ENCODE data around the gene DPP7. TPM values are rescaled to one million over a fixed set of nuclear protein-coding genes. Genes with fewer than 3 reads are reported as not detected.

Gene DPP7
- total RNA-seq, 4 donors from 2014 or later, result 123 to 144 (median 138) TPM

DNA sequence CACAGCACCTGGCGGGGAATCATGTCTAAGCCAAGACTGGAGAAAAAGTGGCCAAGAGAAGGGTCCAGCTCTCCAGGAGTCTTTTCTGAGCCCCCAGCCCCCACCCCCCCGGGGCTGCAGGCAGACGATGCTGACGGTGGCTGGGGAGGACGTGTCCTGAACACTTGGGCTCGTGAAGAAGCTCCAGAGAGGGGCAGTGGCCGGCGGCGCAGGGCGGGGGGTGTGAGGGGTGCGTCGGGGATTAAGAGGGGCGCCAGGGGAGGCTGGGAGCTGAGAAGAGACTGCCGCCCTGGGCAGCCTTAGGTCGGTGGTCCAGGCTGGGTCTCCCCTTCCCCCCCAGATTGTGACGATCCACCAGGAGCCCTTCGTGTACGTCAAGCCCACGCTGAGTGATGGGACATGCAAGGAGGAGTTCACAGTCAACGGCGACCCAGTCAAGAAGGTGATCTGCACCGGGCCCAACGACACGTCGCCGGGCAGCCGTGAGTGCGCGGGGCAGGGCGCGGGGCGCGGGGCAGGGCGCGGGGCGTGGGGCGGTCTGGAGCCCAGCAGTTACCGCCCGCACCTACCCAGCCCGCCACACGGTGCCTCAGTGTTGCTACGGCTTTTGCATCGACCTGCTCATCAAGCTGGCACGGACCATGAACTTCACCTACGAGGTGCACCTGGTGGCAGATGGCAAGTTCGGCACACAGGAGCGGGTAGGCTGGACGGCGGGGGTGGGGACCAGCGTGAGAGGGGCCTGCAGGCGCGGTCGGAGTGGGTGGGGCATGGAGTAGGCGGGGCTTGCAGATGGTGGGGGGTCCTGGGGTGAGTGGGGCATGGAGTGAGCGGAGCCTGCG lies 46.4 kb upstream of the DPP7 start:
- intact Hi-C loops (cut with DNase I; ENCODE audit: low total_unique reads), result no loop called here
- TF ChIP-seq, protein P1, sequence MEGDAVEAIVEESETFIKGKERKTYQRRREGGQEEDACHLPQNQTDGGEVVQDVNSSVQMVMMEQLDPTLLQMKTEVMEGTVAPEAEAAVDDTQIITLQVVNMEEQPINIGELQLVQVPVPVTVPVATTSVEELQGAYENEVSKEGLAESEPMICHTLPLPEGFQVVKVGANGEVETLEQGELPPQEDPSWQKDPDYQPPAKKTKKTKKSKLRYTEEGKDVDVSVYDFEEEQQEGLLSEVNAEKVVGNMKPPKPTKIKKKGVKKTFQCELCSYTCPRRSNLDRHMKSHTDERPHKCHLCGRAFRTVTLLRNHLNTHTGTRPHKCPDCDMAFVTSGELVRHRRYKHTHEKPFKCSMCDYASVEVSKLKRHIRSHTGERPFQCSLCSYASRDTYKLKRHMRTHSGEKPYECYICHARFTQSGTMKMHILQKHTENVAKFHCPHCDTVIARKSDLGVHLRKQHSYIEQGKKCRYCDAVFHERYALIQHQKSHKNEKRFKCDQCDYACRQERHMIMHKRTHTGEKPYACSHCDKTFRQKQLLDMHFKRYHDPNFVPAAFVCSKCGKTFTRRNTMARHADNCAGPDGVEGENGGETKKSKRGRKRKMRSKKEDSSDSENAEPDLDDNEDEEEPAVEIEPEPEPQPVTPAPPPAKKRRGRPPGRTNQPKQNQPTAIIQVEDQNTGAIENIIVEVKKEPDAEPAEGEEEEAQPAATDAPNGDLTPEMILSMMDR (IDR thresholded peaks at IDR 0.05), result no peak
- TF ChIP-seq POLR2A (IDR thresholded peaks at IDR 0.05), result no peak
- no peak for DNase-seq (ENCODE audit: low spot score in 2 of 2)
- WGBS, 2 donors, result 30 to 34% methylated on average over 33 to 38 of the region's 56 CpGs
- H3K4me3 ChIP-seq (ENCODE audit: low read depth, poor library complexity, severe bottlenecking), result no peak overlapping the region

DNA sequence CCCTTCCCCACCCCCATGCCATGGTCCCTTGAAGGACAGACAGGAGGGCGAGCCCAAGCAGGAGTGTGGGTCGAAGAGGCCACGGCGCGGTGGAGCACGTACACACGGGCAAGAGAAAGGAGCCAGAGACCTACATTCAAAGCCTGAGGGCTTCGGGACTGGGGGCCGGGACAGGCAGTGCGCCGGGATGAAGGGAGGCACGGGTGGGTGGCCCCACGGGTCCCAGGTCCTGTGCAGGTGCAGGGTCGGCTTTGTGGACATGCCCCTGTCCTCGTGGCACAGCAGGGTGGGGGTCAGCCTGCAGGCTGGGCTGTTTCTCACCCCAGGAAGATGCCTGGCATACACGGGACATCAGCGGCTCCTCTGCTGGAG lies 45.5 kb upstream of the DPP7 start:
- no peak for DNase-seq (ENCODE audit: low spot score in 2 of 2)

GRCh38 chr9:137159105-137160053 lies 44.8 kb upstream of the DPP7 start:
- WGBS, 2 donors, result 37 to 41% methylated on average over 14 of the region's 14 CpGs
- DNase-seq (ENCODE audit: low spot score in 2 of 2), result no peak
- intact Hi-C loops (cut with DNase I; ENCODE audit: low total_unique reads), result no loop called here
- no peak for TF ChIP-seq POLR2A (IDR thresholded peaks at IDR 0.05)
- TF ChIP-seq, protein P1 (IDR thresholded peaks at IDR 0.05), result no peak
- H3K4me3 ChIP-seq (ENCODE audit: low read depth, poor library complexity, severe bottlenecking), result no peak overlapping the region

More for the DNA sequence above, 45.5 kb upstream of the DPP7 start:
- WGBS, 2 donors, result 44 to 60% methylated on average over 17 of the region's 17 CpGs
- H3K4me3 ChIP-seq (ENCODE audit: low read depth, poor library complexity, severe bottlenecking), result no peak overlapping the region
- TF ChIP-seq POLR2A (IDR thresholded peaks at IDR 0.05), result no peak
- TF ChIP-seq, protein P1 (IDR thresholded peaks at IDR 0.05), result no peak
- intact Hi-C loops (cut with DNase I; ENCODE audit: low total_unique reads), result no loop called here

DNA sequence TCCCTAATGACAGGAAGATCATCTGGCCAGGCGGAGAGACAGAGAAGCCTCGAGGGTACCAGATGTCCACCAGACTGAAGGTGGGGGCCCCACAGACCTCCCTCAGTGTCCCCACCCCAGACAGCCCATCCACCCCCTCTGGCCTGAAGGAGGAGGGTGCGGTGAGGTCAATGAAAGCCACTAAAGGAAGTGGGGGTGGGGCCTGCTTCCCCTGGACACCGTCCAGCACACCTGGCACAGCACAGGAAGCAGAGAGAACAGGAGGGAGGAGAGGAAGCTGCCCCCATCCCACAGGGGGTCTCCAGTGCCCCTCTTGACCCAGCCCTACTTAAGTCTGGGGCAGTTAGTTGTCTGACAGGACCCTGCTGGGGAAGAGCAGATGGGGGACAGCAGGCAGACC lies 44.1 kb upstream of the DPP7 start:
- no peak for DNase-seq (ENCODE audit: low spot score in 2 of 2)
- 14 to 33% methylated on average over 3 to 4 of the region's 4 CpGs for WGBS, 2 donors
- no peak overlapping the region for H3K4me3 ChIP-seq (ENCODE audit: low read depth, poor library complexity, severe bottlenecking)
- TF ChIP-seq, protein P1 (IDR thresholded peaks at IDR 0.05), result no peak
- no peak for TF ChIP-seq POLR2A (IDR thresholded peaks at IDR 0.05)
- intact Hi-C loops (cut with DNase I; ENCODE audit: low total_unique reads), result no loop called here

GRCh38 chr9:137157618-137158415 lies 43.3 kb upstream of the DPP7 start:
- TF ChIP-seq POLR2A (IDR thresholded peaks at IDR 0.05), result no peak
- TF ChIP-seq, protein P1 (IDR thresholded peaks at IDR 0.05), result no peak
- no peak for DNase-seq (ENCODE audit: low spot score in 2 of 2)
- 44 to 48% methylated on average over 15 to 19 of the region's 19 CpGs for WGBS, 2 donors
- no peak overlapping the region for H3K4me3 ChIP-seq (ENCODE audit: low read depth, poor library complexity, severe bottlenecking)
- intact Hi-C loops (cut with DNase I; ENCODE audit: low total_unique reads), result no loop called here

Measured in lower leg skin (tissue), 4 donors.